GM12874 (cell line): ENCODE measurements around the gene PRR5.

Experiments
- CTCF ChIP-seq: IDR thresholded peaks from 2 replicates; pipeline ENCODE4 v1.5.1; 2011; ENCODE audit warnings: low read depth, mild to moderate bottlenecking, control low read depth, low read length, moderate library complexity; ENCODE audit not compliant: insufficient read depth

Gene PRR5

GRCh38 chr22:44777364-44777755, 75.4 kb downstream of the PRR5 start:
- no peak for TF ChIP-seq CTCF

- TF ChIP-seq CTCF = no peak
These were observed 79.0 kb downstream of the PRR5 start for GRCh38 chr22:44780876-44781449.

- TF ChIP-seq CTCF = no peak
These were observed 80.5 kb downstream of the PRR5 start for GRCh38 chr22:44782363-44782963.

- TF ChIP-seq CTCF = no peak
These were observed 81.1 kb downstream of the PRR5 start for GRCh38 chr22:44783091-44783490.

- TF ChIP-seq CTCF = no peak
These were observed 81.6 kb downstream of the PRR5 start for GRCh38 chr22:44783581-44783980.

- no peak for TF ChIP-seq CTCF
These were observed 84.1 kb downstream of the PRR5 start for GRCh38 chr22:44786136-44786535.

- no peak for TF ChIP-seq CTCF
These were observed 84.6 kb downstream of the PRR5 start for GRCh38 chr22:44786610-44787009.
